ENCODE data around the gene SYNDIG1. TPM values are rescaled to one million over a fixed set of nuclear protein-coding genes. Genes with fewer than 3 reads are reported as not detected.

SYNDIG1 gene
- total and polyA plus RNA-seq, 4 donors: 0.20 to 5.0 (median 0.63) TPM

GRCh38 chr20:24537210-24537609 is 67.8 kb downstream of the SYNDIG1 start:
- Histone ChIP-seq H3K4me3 (no peak overlapping the region), H3K9me3 (ENCODE audit: control insufficient read depth in 4 of 4, insufficient read depth in 3 of 4, low read length in 3 of 4) (peaks cover 0 to 2% (median 0%) of the 10 kb centered on the region in 4 donors), H3K36me3 (ENCODE audit: control insufficient read depth in 4 of 4, insufficient read depth in 4 of 4, low read length in 4 of 4) (no peaks in the 10 kb centered on the region), H3K9ac (ENCODE audit: insufficient read depth in 1 of 2, low read length in 2 of 2) (no peak overlapping the region), H3K27ac (ENCODE audit: low read depth in 1 of 2, low read length in 1 of 2) (no peak overlapping the region), H3K27me3 (ENCODE audit: control insufficient read depth in 3 of 3, insufficient read depth in 3 of 3, low read length in 2 of 3) (no peaks in the 10 kb centered on the region), H3K4me1 (ENCODE audit: control insufficient read depth in 5 of 5, insufficient read depth in 5 of 5, low read length in 5 of 5) (no peaks in the 10 kb centered on the region)
- 89 to 92% methylated on average over 1 of the region's 1 CpG for WGBS, 2 donors
- ATAC-seq (ENCODE audit: insufficient read depth, low FRiP score) (no peak), DNase-seq (no peak)
- TF ChIP-seq, protein P1, sequence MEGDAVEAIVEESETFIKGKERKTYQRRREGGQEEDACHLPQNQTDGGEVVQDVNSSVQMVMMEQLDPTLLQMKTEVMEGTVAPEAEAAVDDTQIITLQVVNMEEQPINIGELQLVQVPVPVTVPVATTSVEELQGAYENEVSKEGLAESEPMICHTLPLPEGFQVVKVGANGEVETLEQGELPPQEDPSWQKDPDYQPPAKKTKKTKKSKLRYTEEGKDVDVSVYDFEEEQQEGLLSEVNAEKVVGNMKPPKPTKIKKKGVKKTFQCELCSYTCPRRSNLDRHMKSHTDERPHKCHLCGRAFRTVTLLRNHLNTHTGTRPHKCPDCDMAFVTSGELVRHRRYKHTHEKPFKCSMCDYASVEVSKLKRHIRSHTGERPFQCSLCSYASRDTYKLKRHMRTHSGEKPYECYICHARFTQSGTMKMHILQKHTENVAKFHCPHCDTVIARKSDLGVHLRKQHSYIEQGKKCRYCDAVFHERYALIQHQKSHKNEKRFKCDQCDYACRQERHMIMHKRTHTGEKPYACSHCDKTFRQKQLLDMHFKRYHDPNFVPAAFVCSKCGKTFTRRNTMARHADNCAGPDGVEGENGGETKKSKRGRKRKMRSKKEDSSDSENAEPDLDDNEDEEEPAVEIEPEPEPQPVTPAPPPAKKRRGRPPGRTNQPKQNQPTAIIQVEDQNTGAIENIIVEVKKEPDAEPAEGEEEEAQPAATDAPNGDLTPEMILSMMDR (IDR thresholded peaks at IDR 0.05; ENCODE audit: control extremely low read depth, extremely low read depth): no peak

DNA sequence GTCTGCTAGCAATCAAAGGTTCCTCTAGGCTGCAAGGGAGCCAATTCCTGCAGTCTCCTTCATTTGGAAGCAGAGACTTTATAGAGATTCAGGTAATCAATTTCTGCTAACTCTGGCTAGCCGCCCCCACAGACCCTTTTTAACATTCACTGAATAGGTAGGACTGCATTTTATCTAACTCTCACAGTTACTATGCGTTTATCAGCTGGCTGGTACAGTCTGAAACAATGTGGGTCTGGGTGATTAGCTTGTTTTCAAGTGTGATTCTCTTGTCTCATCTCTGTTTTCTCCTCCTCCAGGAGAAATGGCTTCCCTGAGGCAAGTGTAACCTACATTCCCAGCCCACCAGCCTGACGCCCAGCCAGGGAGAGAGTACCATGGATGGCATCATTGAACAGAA is 73.3 kb downstream of the SYNDIG1 start:
- Histone ChIP-seq H3K27ac (ENCODE audit: low read depth in 1 of 2, low read length in 1 of 2) (no peak overlapping the region), H3K27me3 (ENCODE audit: control insufficient read depth in 3 of 3, insufficient read depth in 3 of 3, low read length in 2 of 3) (no peaks in the 10 kb centered on the region), H3K4me3 (no peak overlapping the region), H3K4me1 (ENCODE audit: control insufficient read depth in 5 of 5, insufficient read depth in 5 of 5, low read length in 5 of 5) (no peaks in the 10 kb centered on the region), H3K9ac (ENCODE audit: insufficient read depth in 1 of 2, low read length in 2 of 2) (no peak overlapping the region), H3K9me3 (ENCODE audit: control insufficient read depth in 4 of 4, insufficient read depth in 3 of 4, low read length in 3 of 4) (peaks cover 0 to 9% (median 2%) of the 10 kb centered on the region in 4 donors), H3K36me3 (ENCODE audit: control insufficient read depth in 4 of 4, insufficient read depth in 4 of 4, low read length in 4 of 4) (peaks cover 0 to 4% (median 2%) of the 10 kb centered on the region in 4 donors)
- DNase-seq: no peak
- 85 to 94% methylated on average over 3 of the region's 3 CpGs for WGBS, 2 donors
- no peak for ATAC-seq (ENCODE audit: insufficient read depth, low FRiP score)
- TF ChIP-seq, protein P1 (IDR thresholded peaks at IDR 0.05; ENCODE audit: control extremely low read depth, extremely low read depth): no peak

DNA sequence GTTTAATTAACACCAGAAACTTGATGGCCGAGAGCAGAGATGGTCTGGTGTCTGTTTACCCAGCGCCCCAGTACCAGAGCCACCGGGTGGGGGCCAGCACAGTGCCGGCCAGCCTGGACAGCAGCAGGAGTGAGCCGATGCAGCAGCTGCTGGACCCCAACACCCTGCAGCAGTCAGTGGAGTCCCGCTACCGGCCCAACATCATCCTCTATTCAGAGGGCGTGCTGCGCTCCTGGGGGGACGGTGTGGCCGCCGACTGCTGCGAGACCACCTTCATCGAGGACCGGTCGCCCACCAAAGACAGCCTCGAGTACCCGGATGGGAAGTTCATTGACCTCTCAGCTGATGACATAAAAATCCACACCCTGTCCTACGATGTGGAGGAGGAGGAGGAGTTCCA is 73.7 kb downstream of the SYNDIG1 start:
- DNase-seq (no peak), ATAC-seq (ENCODE audit: insufficient read depth, low FRiP score) (no peak)
- Histone ChIP-seq H3K36me3 (ENCODE audit: control insufficient read depth in 4 of 4, insufficient read depth in 4 of 4, low read length in 4 of 4) (peaks cover 0 to 4% (median 2%) of the 10 kb centered on the region in 4 donors), H3K4me3 (no peak overlapping the region), H3K9ac (ENCODE audit: insufficient read depth in 1 of 2, low read length in 2 of 2) (no peak overlapping the region), H3K4me1 (ENCODE audit: control insufficient read depth in 5 of 5, insufficient read depth in 5 of 5, low read length in 5 of 5) (no peaks in the 10 kb centered on the region), H3K27me3 (ENCODE audit: control insufficient read depth in 3 of 3, insufficient read depth in 3 of 3, low read length in 2 of 3) (no peaks in the 10 kb centered on the region), H3K9me3 (ENCODE audit: control insufficient read depth in 4 of 4, insufficient read depth in 3 of 4, low read length in 3 of 4) (peaks cover 0 to 12% (median 2%) of the 10 kb centered on the region in 4 donors), H3K27ac (ENCODE audit: low read depth in 1 of 2, low read length in 1 of 2) (no peak overlapping the region)
- TF ChIP-seq, protein P1 (IDR thresholded peaks at IDR 0.05; ENCODE audit: control extremely low read depth, extremely low read depth): no peak
- 90 to 91% methylated on average over 19 of the region's 19 CpGs for WGBS, 2 donors

GRCh38 chr20:24543741-24544140 is 74.3 kb downstream of the SYNDIG1 start:
- Histone ChIP-seq H3K9ac (ENCODE audit: insufficient read depth in 1 of 2, low read length in 2 of 2) (no peak overlapping the region), H3K4me1 (ENCODE audit: control insufficient read depth in 5 of 5, insufficient read depth in 5 of 5, low read length in 5 of 5) (no peaks in the 10 kb centered on the region), H3K27me3 (ENCODE audit: control insufficient read depth in 3 of 3, insufficient read depth in 3 of 3, low read length in 2 of 3) (no peaks in the 10 kb centered on the region), H3K9me3 (ENCODE audit: control insufficient read depth in 4 of 4, insufficient read depth in 3 of 4, low read length in 3 of 4) (peaks cover 0 to 12% (median 2%) of the 10 kb centered on the region in 4 donors), H3K27ac (ENCODE audit: low read depth in 1 of 2, low read length in 1 of 2) (no peak overlapping the region), H3K36me3 (ENCODE audit: control insufficient read depth in 4 of 4, insufficient read depth in 4 of 4, low read length in 4 of 4) (peaks cover 0 to 4% (median 2%) of the 10 kb centered on the region in 4 donors), H3K4me3 (no peak overlapping the region)
- DNase-seq (no peak), ATAC-seq (ENCODE audit: insufficient read depth, low FRiP score) (no peak)
- TF ChIP-seq, protein P1 (IDR thresholded peaks at IDR 0.05; ENCODE audit: control extremely low read depth, extremely low read depth): no peak
- WGBS, 2 donors: 87 to 93% methylated on average over 6 of the region's 6 CpGs

Data from lung (tissue), 12 donors.